ENCODE measurements around the gene CCR5.

Gene CCR5

DNA sequence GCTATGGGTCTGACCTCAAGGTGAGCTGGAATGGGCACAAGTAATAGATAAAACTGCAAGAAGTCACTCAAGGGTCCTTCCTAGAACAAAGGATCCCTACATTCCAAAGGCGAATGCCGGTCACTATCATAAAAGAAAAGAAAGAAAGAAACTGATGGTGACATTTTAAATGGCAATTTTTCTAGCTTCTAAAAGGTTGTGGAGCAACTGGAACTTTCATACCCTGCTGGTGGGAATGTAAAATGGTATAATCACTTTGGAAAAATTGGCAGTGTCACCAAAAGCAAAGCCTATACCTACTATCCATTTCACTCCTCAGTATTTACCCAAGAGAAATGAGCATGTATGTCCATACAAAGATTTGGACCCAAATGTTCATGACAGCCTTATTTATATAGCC is 40.5 kb downstream of the CCR5 start:
- in situ Hi-C loops (cut with MboI; ENCODE audit: low sequenced_read_pairs, unreplicated experiment) = no loop called here
- DNase-seq (ENCODE audit: low spot score) = no peak
- TF ChIP-seq, protein P1, sequence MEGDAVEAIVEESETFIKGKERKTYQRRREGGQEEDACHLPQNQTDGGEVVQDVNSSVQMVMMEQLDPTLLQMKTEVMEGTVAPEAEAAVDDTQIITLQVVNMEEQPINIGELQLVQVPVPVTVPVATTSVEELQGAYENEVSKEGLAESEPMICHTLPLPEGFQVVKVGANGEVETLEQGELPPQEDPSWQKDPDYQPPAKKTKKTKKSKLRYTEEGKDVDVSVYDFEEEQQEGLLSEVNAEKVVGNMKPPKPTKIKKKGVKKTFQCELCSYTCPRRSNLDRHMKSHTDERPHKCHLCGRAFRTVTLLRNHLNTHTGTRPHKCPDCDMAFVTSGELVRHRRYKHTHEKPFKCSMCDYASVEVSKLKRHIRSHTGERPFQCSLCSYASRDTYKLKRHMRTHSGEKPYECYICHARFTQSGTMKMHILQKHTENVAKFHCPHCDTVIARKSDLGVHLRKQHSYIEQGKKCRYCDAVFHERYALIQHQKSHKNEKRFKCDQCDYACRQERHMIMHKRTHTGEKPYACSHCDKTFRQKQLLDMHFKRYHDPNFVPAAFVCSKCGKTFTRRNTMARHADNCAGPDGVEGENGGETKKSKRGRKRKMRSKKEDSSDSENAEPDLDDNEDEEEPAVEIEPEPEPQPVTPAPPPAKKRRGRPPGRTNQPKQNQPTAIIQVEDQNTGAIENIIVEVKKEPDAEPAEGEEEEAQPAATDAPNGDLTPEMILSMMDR (IDR thresholded peaks at IDR 0.05; ENCODE audit: borderline replicate concordance, control extremely low read depth, extremely low read depth, insufficient read depth, missing control alignments) = no peak

DNA sequence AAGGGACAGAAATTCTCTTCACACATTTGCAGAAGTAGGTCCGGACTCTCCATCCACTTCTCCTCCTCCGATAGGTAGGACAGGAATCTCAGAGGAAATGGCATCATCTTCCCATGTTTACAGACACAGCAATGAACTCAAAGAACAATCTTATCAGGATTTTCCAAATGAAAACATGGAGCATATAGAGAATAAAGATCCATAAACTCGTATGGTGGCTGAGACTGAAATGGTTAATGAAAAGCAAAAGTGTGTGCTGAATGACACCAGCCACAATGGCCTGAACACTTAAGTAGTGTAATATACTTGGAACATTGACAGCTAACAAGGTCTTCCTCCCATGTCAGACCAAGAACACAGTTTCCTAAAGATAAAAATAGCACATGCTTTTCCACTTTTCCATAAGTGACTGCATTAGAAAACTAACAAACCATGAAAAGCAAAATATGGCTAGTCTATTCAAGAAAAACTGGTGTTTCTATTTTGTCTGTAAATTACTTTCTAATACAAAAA is 42.1 kb downstream of the CCR5 start:
- TF ChIP-seq, protein P1 (IDR thresholded peaks at IDR 0.05; ENCODE audit: borderline replicate concordance, control extremely low read depth, extremely low read depth, insufficient read depth, missing control alignments) = no peak
- no peak for DNase-seq (ENCODE audit: low spot score)
- in situ Hi-C loops (cut with MboI; ENCODE audit: low sequenced_read_pairs, unreplicated experiment) = no loop called here

DNA sequence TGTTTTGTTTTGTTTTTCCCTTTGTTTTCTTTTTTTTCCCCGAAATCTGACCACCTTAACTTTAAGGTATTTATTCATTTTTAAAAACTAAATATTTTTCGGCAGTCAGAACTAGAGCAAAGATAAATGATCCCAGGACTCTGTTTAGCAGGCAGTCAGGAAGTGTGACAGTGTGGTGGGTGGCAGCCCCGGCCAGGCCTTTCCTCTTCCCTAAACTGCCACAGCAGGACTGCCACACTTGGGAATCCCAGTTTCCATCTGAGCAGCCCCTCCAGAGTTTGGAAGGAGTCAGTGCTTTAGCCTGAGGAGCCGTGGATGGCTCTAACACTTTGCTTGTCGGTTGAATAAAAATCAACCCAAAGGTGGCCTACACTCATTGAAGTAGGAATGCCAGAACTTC is 43.2 kb downstream of the CCR5 start:
- TF ChIP-seq, protein P1 (IDR thresholded peaks at IDR 0.05; ENCODE audit: borderline replicate concordance, control extremely low read depth, extremely low read depth, insufficient read depth, missing control alignments) = no peak
- no peak for DNase-seq (ENCODE audit: low spot score)
- in situ Hi-C loops (cut with MboI; ENCODE audit: low sequenced_read_pairs, unreplicated experiment) = no loop called here

DNA sequence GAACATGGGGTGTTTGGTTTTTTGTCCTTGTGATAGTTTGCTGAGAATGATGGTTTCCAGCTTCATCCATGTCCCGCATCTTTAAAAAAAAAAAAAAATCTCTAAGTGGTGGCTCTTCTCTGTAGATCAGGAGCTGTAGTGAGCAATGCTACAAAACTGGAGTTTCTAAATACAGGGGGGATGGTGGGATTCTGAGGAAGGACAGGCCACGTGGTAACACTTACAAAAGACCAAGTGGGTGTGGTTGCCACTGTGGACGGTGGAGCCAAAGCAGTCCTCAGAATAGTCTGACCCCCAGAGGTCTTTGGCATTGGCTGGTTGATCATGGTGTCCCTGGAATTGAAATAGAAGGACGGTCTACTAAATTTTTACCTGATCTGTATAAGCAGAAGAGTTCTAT is 44.0 kb downstream of the CCR5 start:
- TF ChIP-seq, protein P1 (IDR thresholded peaks at IDR 0.05; ENCODE audit: borderline replicate concordance, control extremely low read depth, extremely low read depth, insufficient read depth, missing control alignments) = no peak
- in situ Hi-C loops (cut with MboI; ENCODE audit: low sequenced_read_pairs, unreplicated experiment) = no loop called here
- DNase-seq (ENCODE audit: low spot score) = no peak

DNA sequence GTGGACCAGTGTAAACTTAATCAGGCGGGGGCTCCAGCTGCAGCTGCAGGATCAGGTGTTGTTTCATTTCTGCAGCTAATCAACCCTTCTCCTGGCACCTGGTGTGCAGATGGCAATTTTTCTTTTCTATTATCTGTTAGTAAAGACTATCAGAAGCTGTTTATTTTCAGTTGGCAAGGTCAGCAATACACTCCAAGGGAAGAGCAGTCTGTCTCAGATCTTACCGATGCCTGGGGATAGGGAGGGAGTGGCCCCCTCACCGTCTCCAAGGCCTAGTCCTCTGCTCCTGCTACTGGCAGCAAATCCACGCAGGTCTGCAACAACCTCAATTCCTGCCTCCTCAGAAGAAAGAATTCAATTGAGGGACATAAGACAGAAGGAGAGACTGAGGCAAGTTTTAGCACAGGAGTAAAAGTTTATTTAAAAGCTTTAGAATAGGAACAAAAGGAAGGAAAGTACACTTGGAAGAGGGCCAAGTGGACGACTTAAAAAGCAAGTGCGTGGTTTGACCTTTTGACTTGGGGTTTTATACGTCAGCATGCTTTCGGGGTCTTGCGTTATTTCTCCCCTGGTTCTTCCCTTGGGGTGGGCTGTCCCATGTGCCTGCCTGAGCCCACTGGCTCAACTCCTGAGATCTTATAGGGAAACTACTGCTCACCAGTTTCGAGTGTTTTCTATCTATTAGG is 45.5 kb downstream of the CCR5 start:
- no peak for DNase-seq (ENCODE audit: low spot score)
- in situ Hi-C loops (cut with MboI; ENCODE audit: low sequenced_read_pairs, unreplicated experiment) = no loop called here
- TF ChIP-seq, protein P1 (IDR thresholded peaks at IDR 0.05; ENCODE audit: borderline replicate concordance, control extremely low read depth, extremely low read depth, insufficient read depth, missing control alignments) = no peak

DNA sequence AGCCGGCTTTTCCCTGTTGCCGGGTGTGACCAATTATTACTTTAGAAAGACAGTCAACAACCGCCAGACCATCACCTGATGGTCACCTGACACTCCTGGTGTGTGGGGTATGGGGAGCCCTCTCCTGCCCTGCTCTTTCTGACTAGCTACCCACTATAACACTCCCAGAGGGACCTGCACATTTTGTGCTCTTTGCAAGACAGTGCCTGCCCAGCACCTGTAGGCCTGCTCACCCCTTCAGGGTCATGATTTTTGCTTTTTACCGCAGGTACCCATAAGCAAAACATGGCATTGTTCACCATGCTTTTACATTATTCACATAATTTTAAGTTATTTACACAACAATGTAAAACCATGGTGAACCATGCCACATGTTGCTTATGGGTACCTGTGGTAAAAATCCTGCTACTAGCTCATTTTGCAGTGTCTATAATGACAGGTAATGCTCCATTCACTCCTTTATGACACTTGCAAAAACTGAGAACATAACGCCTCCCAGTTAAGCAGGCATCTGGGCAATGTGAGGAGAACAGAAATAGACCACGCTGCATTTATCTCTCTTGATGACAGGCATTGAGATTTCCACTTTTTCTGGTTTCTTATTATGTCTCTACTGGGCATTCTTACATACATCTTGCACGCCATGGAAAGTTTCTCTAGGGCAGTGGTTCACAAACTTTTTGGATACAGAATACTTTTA is 46.2 kb downstream of the CCR5 start:
- no peak for DNase-seq (ENCODE audit: low spot score)
- TF ChIP-seq, protein P1 (IDR thresholded peaks at IDR 0.05; ENCODE audit: borderline replicate concordance, control extremely low read depth, extremely low read depth, insufficient read depth, missing control alignments) = no peak
- in situ Hi-C loops (cut with MboI; ENCODE audit: low sequenced_read_pairs, unreplicated experiment) = no loop called here
